ENCODE measurements around the gene CHMP6.

The CHMP6 gene

GRCh38 chr17:80956321-80957190 is 35.1 kb upstream of the CHMP6 start:
- no peak for DNase-seq (ENCODE audit: low spot score)

DNA sequence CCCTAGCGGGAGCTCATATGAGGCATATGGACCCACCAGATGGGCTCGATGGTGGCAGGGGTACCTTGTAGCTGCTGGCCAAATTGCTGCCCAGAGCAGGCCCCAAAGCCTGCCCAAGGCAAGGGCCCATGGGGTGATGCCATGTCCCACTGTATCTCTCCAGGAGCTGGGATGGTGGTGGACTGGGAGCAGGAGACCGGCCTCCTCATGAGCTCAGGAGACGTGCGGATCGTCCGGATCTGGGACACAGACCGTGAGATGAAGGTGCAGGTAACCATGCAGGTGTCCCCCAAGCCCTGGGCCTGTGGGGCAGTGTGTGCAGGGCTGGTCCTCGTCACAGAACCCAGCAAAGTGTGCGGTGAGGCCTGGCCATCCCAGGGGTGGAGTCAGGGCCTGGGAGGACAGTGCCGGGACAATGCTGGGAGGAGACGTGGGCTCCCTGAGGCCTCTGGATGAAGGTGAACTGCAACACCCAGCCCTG is 34.1 kb upstream of the CHMP6 start:
- no peak for DNase-seq (ENCODE audit: low spot score)

DNA sequence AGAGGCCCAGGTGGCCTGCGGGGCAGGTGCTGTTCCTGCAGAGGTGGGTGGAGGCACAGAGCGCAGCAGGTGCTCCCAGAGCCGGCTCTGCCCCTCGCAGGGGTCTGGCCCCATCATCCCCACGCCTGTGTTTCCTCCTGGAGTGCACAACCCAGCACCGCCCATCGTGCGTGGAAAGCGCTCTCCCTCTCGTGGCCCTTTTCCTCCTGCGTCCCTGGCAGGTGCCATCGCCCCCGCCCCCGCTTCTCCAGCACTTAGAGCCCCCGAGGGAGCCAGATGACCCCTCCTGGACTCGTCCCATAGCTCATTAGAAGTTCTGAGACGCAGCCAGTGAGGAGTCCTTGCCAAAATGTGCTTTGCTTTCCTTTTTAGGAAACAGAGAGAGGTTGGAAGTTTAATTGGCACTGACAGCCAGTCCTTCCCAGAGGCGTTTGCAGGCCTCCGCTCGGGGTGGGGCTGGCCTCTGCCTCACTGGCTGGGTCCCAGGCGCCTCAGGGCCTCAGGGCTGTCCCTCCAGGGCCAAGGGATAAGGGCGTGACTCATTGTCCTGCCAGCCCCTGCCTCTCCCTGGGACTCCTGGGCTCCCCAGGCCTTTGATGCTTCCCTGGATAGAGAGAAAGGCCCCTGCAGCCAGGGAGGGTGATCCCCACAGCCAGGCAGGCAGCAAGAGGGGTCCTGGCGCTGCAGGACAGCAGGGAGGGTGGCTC is 32.2 kb upstream of the CHMP6 start:
- no peak for DNase-seq (ENCODE audit: low spot score)

DNA sequence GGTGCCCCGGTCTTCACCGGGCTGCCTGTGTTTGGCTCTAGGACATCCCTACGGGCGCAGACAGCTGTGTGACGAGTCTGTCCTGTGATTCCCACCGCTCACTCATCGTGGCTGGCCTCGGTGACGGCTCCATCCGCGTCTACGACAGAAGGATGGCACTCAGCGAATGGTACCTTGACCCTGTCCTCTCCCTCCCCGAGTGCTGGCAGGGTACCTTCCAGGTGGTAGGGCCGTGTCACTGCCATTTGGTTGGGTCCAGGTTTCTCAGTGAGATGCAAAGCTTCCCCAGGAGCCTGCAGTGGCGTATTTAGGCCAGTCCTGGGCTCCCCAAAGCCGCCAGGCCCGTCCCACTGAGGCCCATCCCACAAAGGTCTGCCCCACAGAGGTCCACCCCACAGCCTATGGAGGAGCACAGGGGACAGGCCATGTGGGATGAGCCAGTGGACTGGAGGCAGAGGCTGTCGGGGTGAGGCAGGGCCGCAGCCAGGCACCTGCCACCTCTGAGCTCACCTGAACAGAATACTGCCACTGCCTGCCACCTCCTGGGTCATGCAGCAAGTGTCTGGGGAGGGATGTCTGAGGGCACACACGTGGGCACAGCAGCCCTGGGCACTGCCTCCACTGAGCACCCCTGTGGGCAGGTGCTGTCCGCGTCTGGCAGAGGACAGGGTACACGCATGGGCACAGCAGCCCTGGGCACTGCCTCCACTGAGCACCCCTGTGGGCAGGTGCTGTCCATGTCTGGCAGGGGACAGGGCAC is 31.4 kb upstream of the CHMP6 start:
- DNase-seq (ENCODE audit: low spot score): no peak

DNA sequence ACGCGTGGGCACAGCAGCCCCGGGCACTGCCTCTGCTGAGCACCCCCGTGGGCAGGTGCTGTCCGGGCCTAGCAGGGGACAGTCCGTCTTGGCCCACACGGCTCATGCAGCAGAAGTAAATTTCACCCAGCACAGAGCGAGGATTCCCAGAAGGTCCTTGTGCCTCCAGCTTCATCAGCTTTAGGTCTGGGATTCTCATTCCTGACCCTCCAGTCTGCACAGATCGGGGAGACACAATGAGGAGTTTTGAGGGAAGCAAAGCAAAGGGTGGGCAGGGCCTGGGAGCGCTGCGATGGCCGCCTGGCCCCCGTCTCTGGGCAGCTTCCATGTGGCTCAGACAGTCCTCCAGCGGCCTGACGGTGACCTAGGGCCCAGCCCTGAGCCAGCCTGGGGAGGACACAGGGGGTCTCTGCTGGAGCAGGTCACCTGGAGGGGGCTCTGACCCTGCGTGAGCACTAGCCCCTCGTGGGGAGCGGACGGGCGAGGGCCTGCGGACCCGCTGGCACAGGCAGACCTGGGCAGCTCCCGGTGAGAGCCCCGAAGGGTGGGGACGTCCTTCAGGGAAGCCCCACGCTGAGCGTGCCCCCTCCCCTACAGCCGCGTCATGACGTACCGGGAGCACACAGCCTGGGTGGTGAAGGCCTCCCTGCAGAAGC is 30.7 kb upstream of the CHMP6 start:
- DNase-seq (ENCODE audit: low spot score): no peak

GRCh38 chr17:80961541-80962330 is 29.9 kb upstream of the CHMP6 start:
- no peak for DNase-seq (ENCODE audit: low spot score)

DNA sequence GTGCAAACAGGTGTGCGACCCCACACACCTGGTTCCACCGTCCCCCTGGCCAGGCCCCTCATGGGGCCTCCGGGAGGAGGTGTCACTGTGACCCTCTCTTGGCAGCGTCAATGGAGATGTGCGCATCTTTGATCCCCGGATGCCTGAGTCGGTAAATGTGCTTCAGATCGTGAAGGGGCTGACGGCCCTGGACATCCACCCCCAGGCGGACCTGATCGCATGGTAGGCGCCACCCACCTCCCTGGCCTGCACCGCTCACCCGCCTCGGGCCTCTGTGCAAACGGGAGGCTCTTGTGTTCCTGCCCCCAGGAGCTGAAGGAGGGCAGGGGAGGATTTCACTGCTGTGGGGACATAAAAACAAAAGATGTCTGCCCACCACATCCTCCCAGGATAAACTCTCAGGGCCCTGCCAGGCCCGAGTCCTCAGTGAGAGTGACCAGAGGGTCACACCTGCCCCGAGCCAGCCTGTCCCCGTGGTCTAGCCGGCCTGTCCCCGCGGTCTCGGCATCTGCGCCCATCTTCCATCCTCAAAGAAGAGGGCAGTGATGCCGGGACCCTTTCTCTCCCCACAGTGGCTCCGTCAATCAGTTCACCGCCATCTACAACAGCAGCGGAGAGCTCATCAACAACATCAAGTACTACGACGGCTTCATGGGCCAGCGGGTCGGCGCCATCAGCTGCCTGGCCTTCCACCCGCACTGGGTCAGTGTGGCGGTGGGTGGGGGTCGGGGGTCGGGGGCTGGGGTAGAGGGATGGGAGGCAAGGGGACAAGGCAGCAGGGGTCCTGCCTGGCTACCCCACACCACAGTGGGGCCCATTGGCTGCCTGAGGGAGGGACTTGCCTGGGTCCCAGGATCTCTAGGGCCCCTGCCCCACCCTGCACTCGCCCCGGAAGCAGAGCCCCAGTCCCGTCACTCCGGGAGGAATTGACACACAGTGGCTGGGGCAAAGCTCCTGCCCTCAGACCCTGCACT is 29.0 kb upstream of the CHMP6 start:
- no peak for DNase-seq (ENCODE audit: low spot score)

DNA sequence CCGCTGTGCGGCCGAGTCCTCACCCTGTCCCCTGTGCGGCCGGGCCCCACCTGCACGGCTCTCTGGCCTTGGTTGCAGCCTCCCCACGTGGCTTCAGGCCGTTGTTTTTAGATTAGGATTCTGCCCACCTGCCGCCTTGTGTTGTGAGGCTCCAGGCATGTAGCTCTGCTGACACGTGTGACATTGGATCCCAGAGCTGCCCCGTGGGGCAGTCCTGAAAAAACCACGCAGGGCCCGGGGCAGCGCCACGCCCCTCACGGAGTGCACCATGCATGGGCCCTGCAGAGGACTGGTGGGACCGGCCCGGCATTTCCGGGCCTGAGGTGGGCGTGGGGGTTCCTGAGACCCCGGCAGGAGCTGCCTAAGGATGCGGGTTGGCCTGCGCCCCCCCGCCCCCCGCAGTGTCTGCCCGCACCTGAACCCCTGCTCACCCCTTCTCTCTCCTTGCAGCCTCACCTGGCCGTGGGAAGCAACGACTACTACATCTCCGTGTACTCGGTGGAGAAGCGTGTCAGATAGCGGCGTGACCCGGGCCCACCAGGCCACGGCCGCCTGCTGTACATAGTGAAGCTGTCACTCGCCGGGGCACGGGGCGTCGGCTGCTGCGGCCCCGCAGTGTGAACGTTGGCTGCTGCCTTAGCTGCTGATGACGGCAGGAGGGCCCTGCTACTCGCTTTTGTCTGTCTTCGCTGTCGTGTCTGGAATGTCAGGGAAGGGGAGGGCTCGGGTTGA is 27.7 kb upstream of the CHMP6 start:
- no peak for DNase-seq (ENCODE audit: low spot score)

DNA sequence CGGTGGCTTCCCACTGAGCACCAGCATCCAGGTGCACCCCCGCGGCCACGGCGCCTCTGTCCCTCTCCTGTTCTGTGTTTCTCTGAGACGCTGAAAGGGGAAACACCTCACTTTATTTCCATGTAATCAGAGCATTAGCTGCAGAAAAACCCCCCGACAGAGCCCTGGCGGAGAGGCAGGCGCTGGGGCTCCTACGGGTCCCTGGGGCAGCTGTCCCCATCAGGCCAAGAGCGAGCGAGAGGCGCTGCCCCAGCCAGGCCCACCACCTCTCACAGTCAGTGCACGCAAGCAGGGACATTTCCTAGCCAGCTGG is 27.1 kb upstream of the CHMP6 start:
- no peak for DNase-seq (ENCODE audit: low spot score)

GRCh38 chr17:80964859-80965580 is 26.6 kb upstream of the CHMP6 start:
- DNase-seq (ENCODE audit: low spot score): no peak

GRCh38 chr17:80965606-80966005 is 26.0 kb upstream of the CHMP6 start:
- no peak for DNase-seq (ENCODE audit: low spot score)

GRCh38 chr17:80967404-80967872 is 24.2 kb upstream of the CHMP6 start:
- DNase-seq (ENCODE audit: low spot score): no peak

- no peak for DNase-seq (ENCODE audit: low spot score)
Observed at GRCh38 chr17:80968602-80969029, 23.0 kb upstream of the CHMP6 start.

- DNase-seq (ENCODE audit: low spot score): no peak
Observed at GRCh38 chr17:80969030-80969673, 22.5 kb upstream of the CHMP6 start.

GRCh38 chr17:80969674-80970043 is 22.0 kb upstream of the CHMP6 start:
- no peak for DNase-seq (ENCODE audit: low spot score)

GRCh38 chr17:80970044-80970761 is 21.4 kb upstream of the CHMP6 start:
- peak; percentile 39 for DNase-seq (ENCODE audit: low spot score)
